Psoas muscle (tissue), 8 donors: Measurements from ENCODE around the gene SMYD3. TPM values are rescaled to one million over a fixed set of nuclear protein-coding genes. Genes with fewer than 3 reads are reported as not detected.
"Not testable (repeated sequence)": the region's sequence is repeated elsewhere in the genome, so short reads cannot be mapped to it uniquely, and the experiment has no call there.

Experiments used
- ATAC-seq, 4 donors: fragments of 200-7000 bp; cut with Tn5 transposase; one replicate each; pipeline ENCODE4 v1.9.1; 2020; ENCODE audit warnings: moderate library complexity in 3 of 4, mild to moderate bottlenecking in 2 of 4
- DNase-seq, 2 donors: peaks; one replicate each; pipeline ENCODE4 v3.0.0-alpha.2; 2020
- H3K27ac ChIP-seq: fragments of 200-600 bp; one replicate; pipeline ENCODE4 v1.8.0; 2022
- H3K27me3 ChIP-seq, 3 donors: fragments of 200-600 bp in 1 of 3; one replicate each; pipeline versions ENCODE4 v1.6.1 to v1.8.0; 2013 to 2022; ENCODE audit warnings: low read length in 2 of 3, mild to moderate bottlenecking in 2 of 3, moderate library complexity in 1 of 3; ENCODE audit not compliant: insufficient read depth in 3 of 3
- H3K36me3 ChIP-seq, 2 donors: fragments of 200-600 bp in 1 of 2; one replicate each; pipeline versions ENCODE4 v1.6.1 to v1.8.0; 2013 to 2022; ENCODE audit warnings: low read depth in 1 of 2, mild to moderate bottlenecking in 1 of 2, moderate library complexity in 1 of 2; ENCODE audit not compliant: insufficient read depth in 1 of 2
- H3K4me1 ChIP-seq: fragments of 200-600 bp; one replicate; pipeline ENCODE4 v1.8.0; 2022
- H3K4me3 ChIP-seq: fragments of 200-600 bp; one replicate; pipeline ENCODE4 v1.8.0; 2022; ENCODE audit warnings: mild to moderate bottlenecking
- H3K9me3 ChIP-seq: fragments of 200-600 bp; one replicate; pipeline ENCODE4 v1.8.0; 2022
- CTCF ChIP-seq: fragments of 200-600 bp; IDR thresholded peaks from one replicate; pipeline ENCODE4 v1.8.0; 2022; ENCODE audit warnings: antibody characterized with exemption
- WGBS, 3 donors: extraction: QIAGEN DNeasy Blood & Tissue Kit; methylation state at CpG; one replicate each; pipeline versions ENCODE4 v1.1.6 to v1.1.7; 2013; 5-methylcytosine and 5-hydroxymethylcytosine counted together
- intact Hi-C, 2 donors: fragments of 100-400 bp; cut with DNase I; formaldehyde crosslinking; loops; one replicate each; pipeline versions ENCODE4 v1.11.0 to v1.14.2; 2022
- polyA plus RNA-seq, 3 donors: library from polyadenylated mRNA; stranded (reverse); fragments of 200-250 nt; gene quantifications; one replicate each; pipeline ENCODE4 v1.2.3, GENCODE V29; 2013
- total RNA-seq, 4 donors: library from RNA; stranded (reverse); fragmentation: NEBNext Ultra II Directional in 2 of 4; extraction: Animal tissue kit (Norgen Biotek cat#: 25700) in 2 of 4; gene quantifications; one replicate each; pipeline versions ENCODE4 v1.2.1 to v1.2.4, GENCODE V29; 2021 to 2023
- donor health status: healthy with polysubstance abuse.
- donor health status: DM: no; HTN: no; CAD: no; lungs with moderate emphysema.
- donor health status: Bipolar disorder and iron deficiency.
- donor health status: healthy.
- donor health status: DM: yes; HTN: yes; CAD: no.
- donor health status: DM: no; HTN: no; CAD: no.
- donor health status: DM: no; HTN: no; CAD: no.
- donor health status: DM: yes; HTN: yes; CAD: no.

SMYD3 gene
- total and polyA plus RNA-seq, 7 donors: 2.9 to 6.4 (median 4.9) TPM

GRCh38 chr1:246324711-246325110 lies 182.4 kb downstream of the SMYD3 start:
- Histone ChIP-seq H3K36me3 (no peaks in the 10 kb centered on the region), H3K4me1 (no peaks in the 10 kb centered on the region), H3K4me3 (no peak overlapping the region), H3K27ac (no peak overlapping the region), H3K9me3 (no peaks in the 10 kb centered on the region), H3K27me3 (no peaks in the 10 kb centered on the region)
- WGBS, 3 donors: 94 to 97% (median 95%) methylated on average over 11 to 12 of the region's 12 CpGs
- no peak for ATAC-seq
- intact Hi-C loops: no loop called here
- TF ChIP-seq CTCF: no peak
- no peak for DNase-seq

GRCh38 chr1:246324033-246324432 lies 183.0 kb downstream of the SMYD3 start:
- DNase-seq, intact Hi-C loops, H3K36me3 ChIP-seq, H3K27ac ChIP-seq, H3K4me1 ChIP-seq, ATAC-seq, H3K9me3 ChIP-seq, H3K27me3 ChIP-seq, H3K4me3 ChIP-seq: not testable (repeated sequence)
- WGBS, 3 donors: 90 to 92% (median 90%) methylated on average over 17 of the region's 17 CpGs

- 62 to 68% (median 65%) methylated on average over 4 of the region's 4 CpGs for WGBS, 3 donors
- Histone ChIP-seq H3K27ac (no peak overlapping the region), H3K4me1 (no peaks in the 10 kb centered on the region), H3K9me3 (no peaks in the 10 kb centered on the region), H3K36me3 (no peaks in the 10 kb centered on the region), H3K27me3 (no peaks in the 10 kb centered on the region), H3K4me3 (no peak overlapping the region)
- no peak for DNase-seq
- intact Hi-C loops: no loop called here
- ATAC-seq: no peak
- no peak for TF ChIP-seq CTCF
These were observed 186.8 kb downstream of the SMYD3 start for GRCh38 chr1:246320286-246320685.

GRCh38 chr1:246319083-246319714 lies 187.9 kb downstream of the SMYD3 start:
- WGBS, 3 donors: 51 to 60% (median 56%) methylated on average over 5 of the region's 5 CpGs
- H3K4me1 ChIP-seq: no peaks in the 10 kb centered on the region
- no peaks in the 10 kb centered on the region for H3K36me3 ChIP-seq
- H3K27me3 ChIP-seq: no peaks in the 10 kb centered on the region
- intact Hi-C loops: no loop called here
- H3K4me3 ChIP-seq: no peak overlapping the region
- TF ChIP-seq CTCF: no peak
- no peak overlapping the region for H3K27ac ChIP-seq
- no peak for DNase-seq
- H3K9me3 ChIP-seq: no peaks in the 10 kb centered on the region
- no peak for ATAC-seq

GRCh38 chr1:246318622-246319021 lies 188.5 kb downstream of the SMYD3 start:
- Histone ChIP-seq H3K36me3 (no peaks in the 10 kb centered on the region), H3K27ac (no peak overlapping the region), H3K4me3 (no peak overlapping the region), H3K4me1 (no peaks in the 10 kb centered on the region), H3K9me3 (no peaks in the 10 kb centered on the region), H3K27me3 (no peaks in the 10 kb centered on the region)
- DNase-seq: no peak
- no peak for ATAC-seq
- intact Hi-C loops: no loop called here
- no peak for TF ChIP-seq CTCF
- WGBS, 3 donors: 77 to 84% (median 80%) methylated on average over 3 of the region's 3 CpGs
